ENCODE data around the gene TMEM179. TPM values are rescaled to one million over a fixed set of nuclear protein-coding genes. Genes with fewer than 3 reads are reported as not detected.

Gene TMEM179
- total and polyA plus RNA-seq, 2 donors (not counting 3 experiments of a cell fraction or from before 2014, with no cell fraction given) = 0.14 TPM; not detected in 1

- FAIRE-seq = no peak
- Histone ChIP-seq H3K36me3 (ENCODE audit: control insufficient read depth in 2 of 2, extremely low read depth in 1 of 2, insufficient read depth in 2 of 2, low read length in 2 of 2) (no peaks in the 10 kb centered on the region), H3K4me3 (replicated peaks in 1 of 3; ENCODE audit: insufficient read depth in 1 of 3, low read depth in 1 of 3, low read length in 3 of 3) (no peak overlapping the region), H3K79me2 (ENCODE audit: control insufficient read depth, insufficient read depth, low read length) (no peaks in the 10 kb centered on the region), H3K4me2 (ENCODE audit: insufficient read depth, low read length) (no peak overlapping the region), H3K27ac (ENCODE audit: insufficient read depth, low read depth, low read length) (no peak overlapping the region), H3K9me1 (replicated peaks; ENCODE audit: control insufficient read depth, extremely low read depth, insufficient read depth, low read length) (no peaks in the 10 kb centered on the region), H3K4me1 (ENCODE audit: control insufficient read depth, extremely low read depth, insufficient read depth, low read length) (no peaks in the 10 kb centered on the region), H3K9me3 (replicated peaks; ENCODE audit: control insufficient read depth, insufficient read depth, low read length) (no peaks in the 10 kb centered on the region), H2AFZ (ENCODE audit: low read depth, low read length) (no peak overlapping the region), H3K9ac (replicated peaks; ENCODE audit: extremely low read depth, insufficient read depth, low read length) (no peak overlapping the region), H4K20me1 (replicated peaks; ENCODE audit: control insufficient read depth, extremely low read depth, insufficient read depth, low read length) (no peaks in the 10 kb centered on the region), H3K27me3 (ENCODE audit: control insufficient read depth in 2 of 2, insufficient read depth in 2 of 2, low read length in 2 of 2) (no peaks in the 10 kb centered on the region)
- CTCF ChIA-PET = no interaction called here
- intact Hi-C loops (cut with micrococcal nuclease) = no loop called here
- POLR2A ChIA-PET = no interaction called here
- no peak for DNase-seq (ENCODE audit: low read depth, low spot score)
- dilution Hi-C loops (cut with MboI; ENCODE audit: extremely low pct_ligation_motif_present, low sequenced_read_pairs) = no loop called here
- no TSS peak for BruUV-seq (replicated peaks)
- TF ChIP-seq POLR2AphosphoS5 (IDR thresholded peaks at IDR 0.05; ENCODE audit: insufficient read depth, low read depth, low read length) = no peak
- TF ChIP-seq POLR2A (IDR thresholded peaks at IDR 0.05; ENCODE audit: low read depth, low read length) = no peak
- TF ChIP-seq JUN (IDR thresholded peaks at IDR 0.05; ENCODE audit: borderline replicate concordance, insufficient read depth, insufficient read length, low read depth) = no peak
- TF ChIP-seq FOS (IDR thresholded peaks at IDR 0.05; ENCODE audit: borderline replicate concordance, insufficient read depth, low read length) = no peak
- no peak for TF ChIP-seq MYC (IDR thresholded peaks at IDR 0.05; ENCODE audit: low read depth, low read length)
- no peak for TF ChIP-seq CTCF (IDR thresholded peaks at IDR 0.05; ENCODE audit: extremely low read depth in 1 of 2, insufficient read depth in 1 of 2, low read depth in 1 of 2, low read length in 2 of 2)
- no peak for TF ChIP-seq EZH2 (IDR thresholded peaks at IDR 0.05; ENCODE audit: borderline replicate concordance, low read depth, low read length, severe bottlenecking)
- no peak for TF ChIP-seq GATA2 (IDR thresholded peaks at IDR 0.05; ENCODE audit: insufficient read depth, insufficient read length, low read depth, low read length)
Measured at GRCh38 chr14:104585966-104586697, 18.4 kb downstream of the TMEM179 start.

Data from endothelial cell of umbilical vein (primary cell).